Epithelial cell of proximal tubule (primary cell): ENCODE measurements around the gene RNF217. TPM values are rescaled to one million over a fixed set of nuclear protein-coding genes. Genes with fewer than 3 reads are reported as not detected.

Experiments
- DNase-seq: peaks from one replicate; pipeline ENCODE4 v3.0.0-alpha.2; 2011; ENCODE audit warnings: low read depth
- H3K4me3 ChIP-seq: 2 replicates; pipeline ENCODE4 v1.5.1; 2011; ENCODE audit warnings: low read depth, mild to moderate bottlenecking, low read length
- CTCF ChIP-seq: conservative IDR thresholded peaks from 2 replicates; pipeline ENCODE4 v1.5.1; 2012; ENCODE audit warnings: low read depth, mild to moderate bottlenecking, low read length
- total RNA-seq: library from RNA; depleted of rRNA; stranded (reverse); fragments of >200 nt; gene quantifications from 2 replicates; pipeline ENCODE4 v1.2.3, GENCODE V29; 2015

The RNF217 gene
- total RNA-seq, 1 donor from 2014 or later = 12.6 TPM

- TF ChIP-seq CTCF = no peak
- H3K4me3 ChIP-seq = no peak overlapping the region
- DNase-seq = no peak
These were observed 169.8 kb downstream of the RNF217 start for GRCh38 chr6:125132058-125132457.

- no peak for TF ChIP-seq CTCF
- no peak overlapping the region for H3K4me3 ChIP-seq
- no peak for DNase-seq
These were observed 174.1 kb downstream of the RNF217 start for GRCh38 chr6:125136378-125136777.

- DNase-seq = no peak
- no peak overlapping the region for H3K4me3 ChIP-seq
- TF ChIP-seq CTCF = no peak
These were observed 175.8 kb downstream of the RNF217 start for GRCh38 chr6:125138083-125138482.

- TF ChIP-seq CTCF = no peak
These were observed 178.6 kb downstream of the RNF217 start for GRCh38 chr6:125140808-125141207.

More at GRCh38 chr6:125140808-125141207, 178.6 kb downstream of the RNF217 start:
- no peak for DNase-seq
- H3K4me3 ChIP-seq = no peak overlapping the region

Other genes with a start within 250 kb of the RNF217 start
- gene TPD52L1, start 191.3 kb downstream of the RNF217 start, total RNA-seq = 54.3 and 67.3 TPM in 2 replicates